Stimulated activated CD8-positive, alpha-beta memory T cell treated with anti-CD3 and anti-CD28 coated beads, Interleukin-15, amount 100 ng/mL, for 4 hours (primary cell): Measurements from ENCODE around the gene PLCB2.

ENCODE experiments used
- DNase-seq, 2 donors: peaks; one replicate each; pipeline ENCODE4 v3.0.0-alpha.2; 2020; ENCODE audit warnings: low read depth in 2 of 2

Gene PLCB2

GRCh38 chr15:40250304-40250656 is 57.5 kb downstream of the PLCB2 start:
- DNase-seq = no peak

DNA sequence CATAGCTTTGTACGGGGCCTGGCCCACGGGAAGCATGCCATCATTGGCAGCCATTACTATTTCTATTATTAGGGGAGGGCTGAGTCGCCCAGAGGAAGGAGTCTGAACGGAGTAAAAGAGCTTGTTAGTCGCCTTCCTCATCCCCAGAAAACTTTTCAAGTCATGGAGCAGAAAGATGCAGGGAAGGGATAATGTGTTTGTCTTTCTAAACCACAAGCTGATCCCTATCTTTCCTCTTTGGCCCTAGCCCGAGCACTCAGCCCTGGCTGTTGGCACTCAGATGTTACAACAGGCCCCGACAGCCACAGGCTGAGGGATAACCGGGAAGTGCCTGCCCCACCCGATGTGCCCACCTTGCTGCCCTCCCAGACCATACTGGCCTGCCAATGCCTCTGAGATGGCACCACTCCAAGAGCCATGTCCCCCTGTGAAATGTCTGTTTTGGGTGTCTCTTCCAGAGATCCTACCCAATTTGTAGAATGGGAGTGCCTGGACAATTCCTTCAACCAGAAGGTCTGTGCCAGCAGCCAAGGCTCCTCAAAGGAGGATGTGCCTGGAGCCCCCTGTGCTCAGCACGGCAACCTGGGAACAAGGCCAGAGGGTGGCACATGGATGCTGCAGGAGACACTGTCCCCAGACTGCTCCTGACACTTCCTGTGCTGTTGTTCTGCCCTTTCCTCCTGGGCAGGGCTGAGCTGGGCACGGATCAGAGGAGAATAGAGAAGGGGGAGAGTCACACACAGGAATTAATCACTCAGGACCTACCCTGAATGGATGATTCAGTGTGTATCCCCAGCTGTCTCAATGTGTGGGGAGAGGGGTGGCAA is 58.0 kb downstream of the PLCB2 start:
- DNase-seq = no peak

DNA sequence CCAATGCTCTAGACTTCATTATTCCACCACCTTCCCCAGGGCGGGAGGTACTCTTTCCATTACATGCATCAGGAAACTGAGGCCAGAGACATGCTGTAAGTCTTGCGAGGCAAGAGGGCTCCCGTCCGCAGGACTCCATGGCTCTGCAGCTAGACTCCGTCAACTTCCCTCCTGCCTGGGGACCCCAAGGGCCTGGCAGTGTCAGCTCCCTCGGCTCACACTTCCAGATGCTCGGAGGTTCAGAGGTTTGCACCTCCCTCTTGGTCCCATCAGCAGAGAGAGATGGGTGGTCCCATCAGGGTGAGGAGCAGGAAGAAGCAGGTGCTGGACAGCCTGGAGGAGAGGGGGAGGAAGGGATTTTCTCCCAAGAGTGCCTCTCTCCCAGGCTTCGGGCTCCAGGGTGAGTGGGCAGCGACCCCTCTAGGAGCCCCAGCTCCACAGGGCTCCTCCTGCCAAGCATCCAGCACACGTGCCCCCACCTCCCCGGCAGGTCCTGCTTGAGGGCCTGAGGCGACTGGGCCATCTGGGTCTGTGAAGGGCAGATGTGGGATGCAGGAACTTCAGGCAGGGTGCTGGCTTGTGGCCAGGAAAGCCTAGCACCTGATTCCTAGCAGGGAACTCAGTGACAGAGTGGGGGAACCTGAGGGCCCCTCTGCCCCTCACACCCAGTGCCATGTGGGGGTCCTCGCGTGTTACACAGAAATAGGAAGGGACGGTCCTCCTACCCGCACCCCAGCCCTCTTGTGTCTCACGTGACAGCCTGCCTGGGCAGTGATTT is 59.5 kb downstream of the PLCB2 start:
- no peak for DNase-seq

DNA sequence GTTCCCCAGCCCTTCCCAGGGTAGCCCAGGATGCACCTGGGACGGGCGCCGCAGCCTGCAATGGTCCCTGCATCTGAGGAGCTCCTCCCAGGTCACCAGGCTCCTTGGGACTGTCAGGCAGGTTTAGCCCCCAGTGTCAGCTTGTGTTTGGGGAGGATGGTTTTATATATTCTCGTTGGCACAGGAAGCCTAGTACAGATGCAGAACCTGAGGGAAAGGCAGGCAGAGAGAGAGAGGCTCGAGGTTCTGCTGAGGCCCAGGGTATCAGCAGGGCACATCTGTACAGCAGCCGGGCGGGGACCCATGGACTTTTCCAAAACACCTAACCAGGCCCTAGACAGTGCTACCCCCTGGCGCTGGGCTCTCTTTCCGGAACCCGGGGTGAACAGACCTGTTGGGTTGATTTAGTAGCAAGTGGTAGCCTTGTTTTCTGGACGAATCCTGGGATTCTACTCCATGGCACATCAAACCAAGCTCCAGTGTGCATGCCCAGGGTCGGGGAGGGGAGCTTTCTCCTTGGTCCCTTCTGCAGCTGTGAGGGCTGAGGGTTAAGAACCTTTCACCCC is 60.2 kb downstream of the PLCB2 start:
- DNase-seq = no peak

GRCh38 chr15:40246496-40247280 is 61.0 kb downstream of the PLCB2 start:
- no peak for DNase-seq

GRCh38 chr15:40245666-40246450 is 61.9 kb downstream of the PLCB2 start:
- DNase-seq = no peak

- no peak for DNase-seq
These were observed 62.7 kb downstream of the PLCB2 start for GRCh38 chr15:40244961-40245523.

DNA sequence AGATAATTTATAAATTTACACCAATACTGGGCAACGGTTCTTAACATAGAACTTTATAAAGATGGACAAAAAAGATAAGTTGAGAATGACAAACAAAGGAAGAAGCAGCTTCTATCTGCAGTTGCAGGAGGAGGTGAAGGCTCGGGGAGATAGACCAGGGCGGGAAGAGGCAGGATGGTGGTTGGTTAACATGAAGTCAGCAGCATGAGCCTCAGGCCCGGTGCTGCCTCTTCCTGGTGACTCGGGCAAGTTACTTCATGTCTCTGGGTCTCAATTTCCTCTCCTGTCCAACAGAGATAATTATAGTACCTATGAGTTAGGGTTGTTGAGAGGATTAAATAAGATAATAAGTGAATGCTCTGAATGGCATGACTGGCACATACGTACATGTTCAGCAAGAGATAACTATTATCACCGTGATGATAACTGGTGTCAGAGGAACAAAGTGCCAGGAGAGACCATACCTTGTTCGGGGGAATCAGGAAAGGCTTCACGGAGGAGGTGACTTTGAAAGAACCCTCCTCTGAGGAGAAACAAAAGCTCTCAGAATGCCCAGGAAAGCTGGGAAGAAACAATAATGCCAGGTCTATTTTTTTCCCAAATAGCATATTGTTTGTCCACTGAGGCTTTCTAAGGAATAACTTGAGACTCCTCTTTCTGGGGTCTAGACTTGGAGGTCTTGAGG is 64.5 kb downstream of the PLCB2 start:
- DNase-seq = no peak

- DNase-seq = no peak
These were observed 65.1 kb downstream of the PLCB2 start for GRCh38 chr15:40242601-40243000.

DNA sequence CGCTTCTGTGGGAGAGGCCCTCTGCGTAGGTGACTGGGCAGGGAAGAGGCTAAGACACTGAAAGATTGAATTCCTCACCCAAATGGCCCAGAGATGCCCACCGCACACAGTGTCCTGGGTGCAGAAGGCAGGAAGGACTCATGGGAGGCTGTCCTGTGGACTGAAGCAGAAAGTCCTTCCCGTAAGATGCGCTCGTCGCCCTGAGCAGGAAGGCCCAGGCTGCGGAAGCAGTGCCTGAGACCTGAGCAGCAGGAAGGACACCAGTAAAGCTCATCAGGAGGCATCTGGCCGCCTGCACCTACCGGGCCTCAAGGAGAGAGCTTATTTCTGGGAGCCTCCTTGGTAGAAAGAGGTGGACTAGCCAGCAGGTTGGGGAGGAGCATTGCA is 65.5 kb downstream of the PLCB2 start:
- DNase-seq = no peak

GRCh38 chr15:40241269-40242212 is 66.2 kb downstream of the PLCB2 start:
- no peak for DNase-seq

GRCh38 chr15:40240619-40241221 is 67.0 kb downstream of the PLCB2 start:
- no peak for DNase-seq

- no peak for DNase-seq
These were observed 67.8 kb downstream of the PLCB2 start for GRCh38 chr15:40239693-40240618.

GRCh38 chr15:40239404-40239692 is 68.4 kb downstream of the PLCB2 start:
- DNase-seq = no peak

GRCh38 chr15:40238532-40239403 is 69.0 kb downstream of the PLCB2 start, which contains the start of gene PAK6:
Gene PAK6, plus strand, starts transcription at chr15:40239063. Its CDS starts 25,723 bp downstream, at chr15:40264786.
- DNase-seq = no peak
